Upper lobe of left lung (tissue), 6 donors: ENCODE results near the gene HOATZ. TPM values are rescaled to one million over a fixed set of nuclear protein-coding genes. Genes with fewer than 3 reads are reported as not detected.

Experiments used
- ATAC-seq, 2 donors: fragments of 200-7000 bp; cut with Tn5 transposase; one replicate each; pipeline ENCODE4 v1.9.1; 2022; ENCODE audit warnings: mild to moderate bottlenecking in 2 of 2, moderate library complexity in 2 of 2; ENCODE audit not compliant: low FRiP score in 2 of 2
- DNase-seq, 2 donors: peaks; one replicate each; pipeline ENCODE4 v3.0.0-alpha.2; 2019 to 2020
- H3K27ac ChIP-seq, 4 donors: fragments of 200-600 bp; sonication (generic); one replicate each; pipeline ENCODE4 v1.5.1; 2016 to 2019
- H3K27me3 ChIP-seq, 4 donors: fragments of 200-600 bp; sonication (generic); one replicate each; pipeline ENCODE4 v1.5.1; 2017 to 2019
- H3K36me3 ChIP-seq, 4 donors: fragments of 200-600 bp; sonication (generic); one replicate each; pipeline ENCODE4 v1.5.1; 2016 to 2019
- H3K4me1 ChIP-seq, 4 donors: fragments of 200-600 bp; sonication (generic); one replicate each; pipeline ENCODE4 v1.5.1; 2018 to 2019
- H3K4me3 ChIP-seq, 4 donors: fragments of 200-600 bp; sonication (generic); one replicate each; pipeline ENCODE4 v1.5.1; 2017 to 2019; ENCODE audit warnings: mild to moderate bottlenecking in 2 of 4, moderate library complexity in 1 of 4
- H3K9me3 ChIP-seq, 4 donors: fragments of 200-600 bp; sonication (generic); one replicate each; pipeline ENCODE4 v1.5.1; 2018 to 2019
- EP300 ChIP-seq, 4 donors: sonication (generic); formaldehyde crosslinking; IDR thresholded peaks; one replicate each; pipeline ENCODE4 v1.5.1; 2017; ENCODE audit warnings: antibody characterized with exemption in 4 of 4, control low read depth in 2 of 4
- POLR2A ChIP-seq, 4 donors: fragments of 450-650 bp; IDR thresholded peaks; one replicate each; pipeline ENCODE4 v1.5.1; 2016 to 2017; ENCODE audit warnings: antibody characterized with exemption in 4 of 4, mild to moderate bottlenecking in 2 of 4
- POLR2AphosphoS5 ChIP-seq, 2 donors: sonication (generic); formaldehyde crosslinking; IDR thresholded peaks; one replicate each; pipeline ENCODE4 v1.5.1; 2017; ENCODE audit warnings: antibody characterized with exemption in 2 of 2
- WGBS, 2 donors: methylation state at CpG; one replicate each; pipeline ENCODE4 v1.1.5; 2017 to 2018; 5-methylcytosine and 5-hydroxymethylcytosine counted together
- total RNA-seq, 6 donors: library from RNA; depleted of rRNA in 4 of 6; stranded (reverse); fragments of >200 nt in 4 of 6; gene quantifications; one replicate each; pipeline versions ENCODE4 v1.1.0 to v1.2.1, GENCODE V29; 2016 to 2021
- TF ChIP-seq, protein P1 (sequence below), 6 experiments: fragments of 450-650 bp in 4 of 6; fragments of 200-600 bp in 2 of 6; sonication (generic) in 2 of 6; IDR thresholded peaks; one replicate each; pipeline ENCODE4 v1.5.1; 2016 to 2019; ENCODE audit warnings: antibody characterized with exemption in 6 of 6
- donor health status: DM: no; HTN: no; CAD: no; lungs with moderate emphysema.
- donor health status: DM: no; HTN: yes; CAD: no; lungs with severe emphysema.

Gene HOATZ
- total RNA-seq, 6 donors from 2014 or later, result 0.37 to 59.0 (median 8.1) TPM

DNA sequence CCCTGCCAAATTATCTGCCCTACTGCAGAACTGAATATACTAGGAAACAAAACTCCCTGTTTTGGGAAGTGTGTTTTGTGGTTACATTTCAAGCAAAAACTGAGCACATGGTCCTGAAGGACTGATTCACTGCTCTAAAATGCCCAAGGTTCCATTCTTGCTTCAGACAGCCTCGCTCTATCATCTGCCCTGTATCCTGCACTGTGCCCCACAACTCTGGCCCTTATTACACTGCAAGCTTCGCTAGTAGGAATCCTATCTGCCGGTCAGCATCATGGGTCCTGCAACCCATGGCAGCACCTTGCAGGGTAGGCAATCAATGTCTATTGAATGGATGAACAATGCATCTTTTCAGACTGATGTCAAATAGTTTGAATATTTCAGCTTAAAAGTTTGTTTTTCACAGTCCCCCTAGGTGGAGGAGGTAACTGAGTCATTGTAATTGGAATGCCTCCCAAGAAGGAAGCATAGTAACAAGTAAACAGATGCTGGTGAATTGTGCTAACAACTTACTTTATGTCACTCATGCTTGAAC lies 47.3 kb downstream of the HOATZ start:
- Histone ChIP-seq H3K9me3 (no peaks in the 10 kb centered on the region), H3K36me3 (peaks cover 0 to 32% (median 0%) of the 10 kb centered on the region in 4 donors), H3K4me1 (no peaks in the 10 kb centered on the region), H3K27ac (no peak overlapping the region), H3K4me3 (no peak overlapping the region), H3K27me3 (no peaks in the 10 kb centered on the region)
- DNase-seq (no peak), ATAC-seq (no peak)
- TF ChIP-seq EP300 (IDR thresholded peaks at IDR 0.05) (no peak), POLR2AphosphoS5 (IDR thresholded peaks at IDR 0.05) (no peak)
- TF ChIP-seq, protein P1, sequence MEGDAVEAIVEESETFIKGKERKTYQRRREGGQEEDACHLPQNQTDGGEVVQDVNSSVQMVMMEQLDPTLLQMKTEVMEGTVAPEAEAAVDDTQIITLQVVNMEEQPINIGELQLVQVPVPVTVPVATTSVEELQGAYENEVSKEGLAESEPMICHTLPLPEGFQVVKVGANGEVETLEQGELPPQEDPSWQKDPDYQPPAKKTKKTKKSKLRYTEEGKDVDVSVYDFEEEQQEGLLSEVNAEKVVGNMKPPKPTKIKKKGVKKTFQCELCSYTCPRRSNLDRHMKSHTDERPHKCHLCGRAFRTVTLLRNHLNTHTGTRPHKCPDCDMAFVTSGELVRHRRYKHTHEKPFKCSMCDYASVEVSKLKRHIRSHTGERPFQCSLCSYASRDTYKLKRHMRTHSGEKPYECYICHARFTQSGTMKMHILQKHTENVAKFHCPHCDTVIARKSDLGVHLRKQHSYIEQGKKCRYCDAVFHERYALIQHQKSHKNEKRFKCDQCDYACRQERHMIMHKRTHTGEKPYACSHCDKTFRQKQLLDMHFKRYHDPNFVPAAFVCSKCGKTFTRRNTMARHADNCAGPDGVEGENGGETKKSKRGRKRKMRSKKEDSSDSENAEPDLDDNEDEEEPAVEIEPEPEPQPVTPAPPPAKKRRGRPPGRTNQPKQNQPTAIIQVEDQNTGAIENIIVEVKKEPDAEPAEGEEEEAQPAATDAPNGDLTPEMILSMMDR (IDR thresholded peaks at IDR 0.05), result no peak
- 62 to 71% methylated on average over 3 of the region's 3 CpGs for WGBS, 2 donors

DNA sequence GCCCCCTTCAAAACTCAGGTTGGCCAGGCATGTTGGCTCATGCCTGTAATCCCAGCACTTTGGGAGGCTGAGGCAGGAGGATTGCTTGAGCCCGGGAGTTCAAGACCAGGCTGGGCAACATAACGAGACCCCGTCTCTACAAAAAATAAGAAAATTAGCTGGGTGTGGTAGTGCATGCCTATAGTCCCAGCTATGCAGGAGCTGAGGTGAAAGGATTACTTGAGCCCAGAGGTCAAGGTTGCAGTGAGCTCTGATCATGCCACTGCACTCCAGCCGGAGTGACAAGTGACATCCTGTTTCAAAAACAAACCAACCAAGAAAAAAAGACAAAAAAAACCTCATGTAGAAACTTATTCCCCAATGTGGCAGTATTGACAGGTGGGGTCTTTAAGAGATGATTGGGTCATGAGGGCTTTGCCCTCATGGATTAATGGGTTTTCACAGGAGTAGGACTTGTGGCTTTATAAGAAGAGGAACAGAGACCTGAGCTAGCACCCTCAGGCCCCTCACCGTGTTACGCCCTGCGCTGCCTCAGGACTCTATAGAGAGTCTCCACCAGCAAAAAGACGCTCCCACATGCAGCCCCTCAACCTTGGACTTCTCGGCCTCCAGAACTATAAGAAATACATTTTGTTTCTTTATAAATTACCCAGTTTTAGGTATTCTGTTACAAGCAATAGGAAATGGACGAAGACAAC lies 48.3 kb downstream of the HOATZ start:
- TF ChIP-seq POLR2AphosphoS5 (IDR thresholded peaks at IDR 0.05) (no peak), POLR2A (IDR thresholded peaks at IDR 0.05) (no peak)
- TF ChIP-seq, protein P1 (IDR thresholded peaks at IDR 0.05), result no peak
- peaks cover 0 to 32% (median 0%) of the 10 kb centered on the region in 4 donors for H3K36me3 ChIP-seq
- H3K4me1 ChIP-seq, result no peaks in the 10 kb centered on the region
- no peaks in the 10 kb centered on the region for H3K9me3 ChIP-seq
- ATAC-seq (no peak), DNase-seq (no peak)
- no peaks in the 10 kb centered on the region for H3K27me3 ChIP-seq
- H3K4me3 ChIP-seq, result no peak overlapping the region
- WGBS, 2 donors, result 86 to 88% methylated on average over 10 of the region's 10 CpGs
- H3K27ac ChIP-seq, result no peak overlapping the region

DNA sequence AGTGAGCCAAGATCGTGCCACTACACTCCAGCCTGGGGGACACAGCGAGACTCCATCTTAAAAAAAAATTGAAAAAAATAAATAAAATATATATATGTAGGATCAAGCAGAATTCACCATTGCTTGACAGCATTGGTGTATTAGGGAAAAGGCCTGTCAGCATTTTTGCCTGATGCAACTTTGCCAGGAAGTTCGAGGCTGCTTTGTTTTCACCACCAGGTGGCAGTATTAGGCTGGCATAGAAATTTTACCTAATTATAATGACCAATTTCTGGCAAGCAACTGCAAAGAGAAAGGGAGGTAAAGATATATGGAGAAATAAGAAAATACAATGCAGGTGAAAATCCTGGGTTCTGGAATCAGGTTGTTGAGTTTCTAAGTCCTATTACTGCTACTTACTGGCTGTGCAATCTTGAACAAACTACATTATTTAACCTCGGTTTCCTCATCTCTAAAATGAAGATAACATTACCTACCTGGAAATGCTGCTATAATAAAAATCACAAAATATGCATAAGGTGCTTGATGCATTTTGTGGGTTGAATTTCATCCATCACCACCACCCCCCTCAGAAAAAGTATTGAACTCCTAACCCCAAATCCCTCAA lies 50.6 kb downstream of the HOATZ start:
- Histone ChIP-seq H3K9me3 (no peaks in the 10 kb centered on the region), H3K27me3 (no peaks in the 10 kb centered on the region), H3K36me3 (peaks cover 0 to 15% (median 0%) of the 10 kb centered on the region in 4 donors), H3K4me3 (no peak overlapping the region), H3K4me1 (no peaks in the 10 kb centered on the region), H3K27ac (no peak overlapping the region)
- TF ChIP-seq EP300 (IDR thresholded peaks at IDR 0.05), result no peak
- TF ChIP-seq, protein P1 (IDR thresholded peaks at IDR 0.05), result peak; percentile 67 to 86 (median 80)
- WGBS, 2 donors, result 68 to 69% methylated on average over 4 of the region's 4 CpGs
- ATAC-seq (peak in 1 of 2 donors; percentile 77), DNase-seq (peak in 1 of 2 donors; percentile 44)

DNA sequence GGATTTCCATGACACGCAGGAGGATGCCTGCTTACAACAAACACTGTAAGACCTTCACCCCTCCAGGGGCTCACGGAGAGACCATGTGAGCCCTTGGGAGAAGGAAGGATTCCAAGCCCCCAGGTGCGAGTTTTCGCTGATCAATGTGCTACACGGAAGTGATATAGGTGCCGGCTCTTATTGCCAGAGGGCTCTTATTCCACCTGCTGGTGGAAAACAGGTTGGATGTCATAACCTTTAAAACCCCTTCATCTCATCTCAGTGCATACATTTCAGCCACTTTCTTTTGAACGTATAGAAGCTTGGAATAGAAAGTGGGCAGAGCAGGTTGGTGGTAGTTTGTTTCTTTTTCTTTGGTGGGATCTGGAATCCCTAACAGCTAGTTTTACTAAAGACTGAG lies 51.7 kb downstream of the HOATZ start:
- Histone ChIP-seq H3K27me3 (no peaks in the 10 kb centered on the region), H3K27ac (no peak overlapping the region), H3K4me3 (no peak overlapping the region), H3K9me3 (no peaks in the 10 kb centered on the region), H3K4me1 (peaks cover 0 to 4% (median 0%) of the 10 kb centered on the region in 4 donors), H3K36me3 (peaks cover 0 to 6% (median 0%) of the 10 kb centered on the region in 4 donors)
- TF ChIP-seq, protein P1 (IDR thresholded peaks at IDR 0.05), result no peak
- no peak for TF ChIP-seq EP300 (IDR thresholded peaks at IDR 0.05)
- TF ChIP-seq POLR2AphosphoS5 (IDR thresholded peaks at IDR 0.05), result no peak
- TF ChIP-seq POLR2A (IDR thresholded peaks at IDR 0.05), result no peak
- 81 to 86% methylated on average over 7 of the region's 7 CpGs for WGBS, 2 donors
- ATAC-seq (no peak), DNase-seq (no peak)
